Stimulated activated CD4-positive, alpha-beta T cell treated with anti-CD3 and anti-CD28 coated beads, Interleukin-2, amount 100 ng/mL, for 48 hours (primary cell): Measurements from ENCODE around the gene CERS4.
"Not testable (repeated sequence)": the region's sequence is repeated elsewhere in the genome, so short reads cannot be mapped to it uniquely, and the experiment has no call there.

Source experiments
- DNase-seq, 2 donors: peaks; one replicate each; pipeline ENCODE4 v3.0.0-alpha.2; 2020

Gene CERS4

DNA sequence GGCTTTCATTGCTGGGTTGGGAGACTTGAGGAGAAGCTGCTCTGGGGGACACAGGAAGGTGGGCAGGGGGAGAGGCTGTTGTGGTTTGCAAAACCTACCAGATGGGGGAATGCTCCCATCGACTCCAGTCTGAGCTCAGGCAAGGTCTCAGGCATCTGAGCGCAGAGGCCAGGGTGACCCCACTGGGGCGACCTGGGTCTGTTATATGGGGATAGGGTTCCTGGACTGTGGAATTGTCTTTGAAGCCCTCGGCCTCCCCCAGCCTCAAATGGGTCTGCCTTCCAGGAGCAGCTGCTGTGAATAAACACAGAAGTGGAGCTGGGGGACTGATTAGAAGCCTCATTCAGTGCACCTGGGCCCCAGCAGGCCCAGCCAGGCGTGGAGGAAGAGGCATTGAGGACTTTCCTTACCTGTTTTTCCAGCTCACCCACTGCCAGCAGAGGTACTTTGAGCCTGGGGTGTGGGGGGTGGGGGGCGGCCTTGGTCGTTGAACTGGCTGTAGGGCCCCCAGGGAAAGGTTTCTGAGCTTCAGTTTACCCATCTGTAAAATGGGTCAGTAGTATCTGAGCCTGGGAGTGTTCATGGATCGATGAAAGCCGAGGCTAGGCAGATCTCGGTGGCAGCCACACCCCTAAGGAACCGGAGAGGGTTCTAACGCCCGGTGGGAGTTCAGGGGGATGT is 1.4 kb downstream of the CERS4 start:
- DNase-seq = no peak

DNA sequence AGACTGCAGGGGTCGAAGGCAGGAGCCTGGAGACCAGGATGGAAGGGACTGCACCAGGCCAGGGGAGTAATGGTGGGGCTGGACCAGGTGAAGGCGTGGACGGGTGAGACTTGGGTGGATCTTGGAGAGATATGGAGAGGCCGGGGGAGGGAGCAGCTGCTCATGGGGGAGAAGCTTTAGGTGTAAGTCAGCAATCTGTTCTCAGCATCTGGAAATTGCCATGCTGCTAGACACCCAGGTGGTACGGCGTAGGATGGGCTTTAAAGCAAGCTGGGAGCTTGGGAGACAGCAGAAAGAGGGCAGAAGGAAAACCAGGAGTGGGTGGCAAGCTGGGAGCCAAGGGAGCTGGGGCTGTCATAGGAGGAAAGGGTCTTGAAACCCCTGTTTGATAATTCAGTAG is 3.0 kb downstream of the CERS4 start:
- DNase-seq = no peak

DNA sequence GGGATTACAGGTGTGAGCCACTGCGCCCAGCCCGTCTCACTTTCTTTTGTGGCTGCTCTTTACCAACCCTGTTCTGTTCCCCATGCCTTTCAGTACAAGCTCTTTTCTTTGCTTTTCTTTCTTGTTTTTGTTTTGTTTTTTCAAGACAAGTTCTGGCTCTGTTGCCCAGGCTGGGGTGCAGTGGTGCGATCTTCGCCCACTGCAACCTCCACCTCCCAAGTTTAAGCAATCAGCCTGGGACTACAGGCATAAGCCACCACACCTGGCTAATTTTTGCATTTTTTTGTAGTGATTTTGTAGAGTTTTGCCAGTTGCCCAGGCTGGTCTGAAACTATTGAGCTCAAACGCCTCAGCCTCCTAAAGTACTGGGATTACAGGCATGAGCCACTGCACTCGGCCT is 3.7 kb downstream of the CERS4 start:
- no peak for DNase-seq

GRCh38 chr19:8213827-8214672 is 4.9 kb downstream of the CERS4 start:
- DNase-seq = no peak

- no peak for DNase-seq
Measured at GRCh38 chr19:8214802-8215201, 5.6 kb downstream of the CERS4 start.

GRCh38 chr19:8215783-8216182 is 6.6 kb downstream of the CERS4 start:
- DNase-seq = no peak

GRCh38 chr19:8216357-8216756 is 7.2 kb downstream of the CERS4 start:
- no peak for DNase-seq

- DNase-seq = not testable (repeated sequence)
Measured at GRCh38 chr19:8218127-8218526, 9.0 kb downstream of the CERS4 start.

DNA sequence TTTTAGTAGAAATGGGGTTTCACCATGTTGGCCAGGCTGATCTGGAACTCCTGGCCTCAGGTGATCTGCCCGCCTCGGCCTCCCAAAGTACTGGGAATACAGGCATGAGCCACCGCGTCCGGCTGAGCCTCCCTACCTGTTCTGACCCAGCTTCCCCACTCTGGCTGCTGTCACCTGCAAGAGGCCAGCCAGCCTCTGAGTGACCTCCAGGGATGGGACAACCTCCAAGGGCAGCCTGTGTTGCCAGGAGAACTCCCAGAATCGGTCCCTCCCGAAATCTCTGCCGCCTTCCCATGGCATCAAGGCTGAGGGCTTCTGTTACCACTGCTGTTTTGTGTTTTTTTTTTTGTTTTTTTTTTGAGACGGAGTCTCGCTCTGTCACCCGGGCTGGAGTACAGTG is 11.3 kb downstream of the CERS4 start:
- DNase-seq = no peak

- DNase-seq = no peak
Measured at GRCh38 chr19:8221161-8221560, 12.0 kb downstream of the CERS4 start.

DNA sequence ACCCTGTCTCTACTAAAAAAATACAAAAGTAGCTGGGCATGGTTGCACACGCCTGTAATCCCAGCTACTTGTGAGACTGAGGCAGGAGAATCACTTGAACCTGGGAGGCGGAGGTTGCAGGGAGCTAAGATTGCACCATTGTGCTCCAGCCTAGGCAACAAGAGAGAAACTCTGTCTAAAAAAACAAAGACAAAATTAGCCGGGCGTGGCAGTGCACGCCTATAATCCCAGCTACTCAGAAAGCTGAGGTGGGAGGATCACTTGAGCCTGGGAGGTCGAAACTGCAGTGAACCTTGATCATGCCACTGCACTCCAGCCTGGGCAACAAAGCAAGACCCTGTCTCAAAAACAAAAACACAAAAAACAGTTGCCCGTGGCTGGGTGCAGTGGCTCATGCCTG is 14.3 kb downstream of the CERS4 start:
- not testable (repeated sequence) for DNase-seq

GRCh38 chr19:8224394-8225145 is 15.4 kb downstream of the CERS4 start:
- DNase-seq = no peak

DNA sequence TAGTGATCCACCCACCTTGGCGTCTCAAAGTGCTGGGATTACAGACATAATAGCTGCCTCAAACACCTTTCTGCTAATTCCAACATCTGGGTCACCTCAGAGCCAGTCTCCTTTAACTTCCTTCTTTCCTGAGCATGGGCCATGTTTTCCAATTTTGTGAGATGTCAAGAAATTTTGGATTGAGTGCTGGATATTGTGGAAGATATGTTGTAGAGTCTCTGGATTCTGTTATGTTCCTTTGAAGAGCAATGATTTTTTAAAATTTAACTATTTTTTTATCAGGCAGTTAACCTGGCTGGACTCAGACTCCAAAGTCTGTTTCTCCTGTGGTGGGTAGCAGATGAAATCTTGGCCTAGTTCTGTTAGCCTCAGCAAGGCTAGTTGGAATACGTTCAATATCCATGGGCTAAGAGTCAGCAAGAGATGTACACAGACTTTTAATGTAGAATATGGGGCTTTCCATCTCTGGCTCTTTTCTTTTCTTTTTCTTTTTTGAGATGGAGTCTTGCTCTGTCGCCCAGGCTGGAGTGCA is 22.0 kb downstream of the CERS4 start:
- DNase-seq = no peak

GRCh38 chr19:8233370-8233769 is 24.2 kb downstream of the CERS4 start:
- no peak for DNase-seq

GRCh38 chr19:8237026-8237425 is 27.9 kb downstream of the CERS4 start:
- DNase-seq = no peak

DNA sequence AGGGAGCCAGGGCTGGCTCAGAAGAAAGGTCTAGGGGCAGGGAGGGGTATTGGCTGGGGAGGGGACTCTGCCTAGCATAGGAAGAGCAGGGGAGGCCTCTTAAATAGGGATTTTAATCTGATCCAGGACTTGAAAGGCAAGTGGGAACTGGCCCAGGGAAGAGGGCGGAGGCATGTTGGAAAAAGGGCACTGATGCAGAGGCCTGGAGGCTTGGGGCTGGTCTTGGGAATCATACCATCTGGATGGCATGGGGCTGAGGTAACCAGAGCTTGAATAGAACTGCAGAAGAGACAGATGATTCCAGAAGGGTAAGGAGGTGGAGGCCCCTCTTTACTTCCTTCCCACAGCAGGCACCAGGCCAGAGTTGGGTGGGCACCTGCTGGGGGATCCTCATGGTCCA is 29.1 kb downstream of the CERS4 start:
- DNase-seq = no peak

GRCh38 chr19:8239528-8240273 is 30.5 kb downstream of the CERS4 start:
- DNase-seq = no peak

DNA sequence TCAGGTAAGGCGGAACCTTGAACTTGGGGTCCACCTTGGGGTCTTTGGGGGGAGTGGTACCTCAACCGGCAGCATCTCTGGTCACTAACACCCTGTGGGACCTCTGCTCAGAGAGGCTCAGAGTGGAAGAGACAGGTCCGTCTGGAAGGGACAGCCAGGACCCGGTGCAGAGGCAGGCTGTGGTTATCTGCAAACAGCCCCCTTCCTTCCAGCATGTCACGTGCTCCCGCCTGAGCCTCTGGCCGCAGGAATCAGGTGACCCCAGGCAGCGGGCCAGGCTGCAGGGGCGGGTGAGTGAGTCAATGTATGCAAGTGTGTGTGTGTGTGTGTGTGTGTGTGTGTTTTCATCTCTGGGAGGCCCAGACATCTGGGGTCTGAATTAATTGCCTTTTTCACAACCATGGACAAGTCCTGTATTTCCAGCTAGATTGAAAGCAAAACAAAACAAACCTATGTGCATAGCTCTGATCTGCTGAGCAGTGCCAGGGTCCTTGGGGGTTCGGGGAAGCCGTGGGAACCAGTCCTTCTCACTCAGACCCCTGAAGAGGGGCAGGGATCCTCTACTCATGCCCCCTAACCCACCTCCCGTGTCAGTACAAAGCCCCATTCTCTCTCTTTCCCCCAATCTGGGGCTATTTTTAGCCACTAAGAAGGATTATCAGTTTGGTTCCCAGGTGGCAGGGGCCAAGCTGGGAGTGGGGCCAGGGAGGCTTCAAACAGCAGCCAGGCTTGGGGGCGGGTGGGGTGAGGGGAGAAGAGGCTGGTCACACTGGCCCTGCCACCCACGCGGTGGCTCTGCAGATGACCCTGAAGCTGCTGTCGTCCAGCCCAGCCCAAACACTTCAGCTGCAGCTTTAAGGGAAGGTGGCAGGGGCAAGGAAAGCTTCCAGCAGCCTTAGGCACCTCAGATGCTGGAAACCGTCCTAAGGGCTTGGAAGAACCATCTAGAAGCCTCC is 31.4 kb downstream of the CERS4 start:
- DNase-seq = peak; percentile 6 to 26

GRCh38 chr19:8241646-8242045 is 32.5 kb downstream of the CERS4 start:
- DNase-seq = no peak

DNA sequence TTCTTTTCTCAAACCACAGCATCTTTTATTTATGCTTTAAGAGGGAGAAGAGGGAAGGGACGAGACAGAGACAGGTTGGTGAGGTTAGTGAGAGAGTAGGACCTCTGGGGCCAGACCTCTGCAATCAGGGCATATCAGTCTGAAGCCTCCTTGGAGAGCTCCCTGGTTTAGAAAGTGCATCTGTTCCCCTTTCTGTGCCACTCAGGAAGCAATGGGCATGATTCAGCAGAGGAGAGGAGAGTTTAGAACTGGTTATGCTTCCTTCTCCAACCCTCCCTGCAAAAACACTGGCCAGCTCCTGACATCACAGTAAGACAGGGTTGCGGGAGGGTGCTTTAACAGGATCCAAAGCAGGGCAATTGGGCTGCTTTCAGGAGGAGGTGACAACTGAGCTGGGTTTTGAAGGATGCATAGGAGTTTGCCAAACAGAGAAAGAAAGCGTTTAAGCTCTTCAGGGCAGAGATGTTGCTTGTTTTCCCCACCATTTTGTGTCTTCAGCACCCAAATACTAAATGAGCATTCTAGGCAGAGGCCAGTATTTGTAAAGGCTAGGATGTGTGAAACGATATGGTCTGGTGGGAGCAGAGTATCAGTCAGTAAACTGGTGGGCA is 33.1 kb downstream of the CERS4 start:
- DNase-seq = no peak

GRCh38 chr19:8243146-8243545 is 34.0 kb downstream of the CERS4 start:
- DNase-seq = no peak
